IPS-NIHi11 (cell line): ENCODE data around the gene CANT1.

ENCODE experiments used
- DNase-seq: peaks from one replicate; pipeline ENCODE4 v3.0.0; 2012; ENCODE audit warnings: mixed read lengths, low spot score

The CANT1 gene

GRCh38 chr17:79008666-79009387 is 737 bp downstream of the CANT1 start:
- DNase-seq, result no peak

- DNase-seq, result no peak
Observed at GRCh38 chr17:79007504-79008381, 1.8 kb downstream of the CANT1 start.

GRCh38 chr17:79006794-79007503 is 2.6 kb downstream of the CANT1 start:
- no peak for DNase-seq

GRCh38 chr17:79006046-79006445 is 3.5 kb downstream of the CANT1 start:
- no peak for DNase-seq

- peak; percentile 43 for DNase-seq
Observed at GRCh38 chr17:79005063-79005861, 4.3 kb downstream of the CANT1 start.

- DNase-seq, result peak; percentile 41
Observed at GRCh38 chr17:79003661-79004411, 5.7 kb downstream of the CANT1 start.

- peak; percentile 4 for DNase-seq
Observed at GRCh38 chr17:79002796-79003593, 6.6 kb downstream of the CANT1 start.

- no peak for DNase-seq
Observed at GRCh38 chr17:79002291-79002690, 7.3 kb downstream of the CANT1 start.

GRCh38 chr17:79001190-79002020 is 8.2 kb downstream of the CANT1 start:
- DNase-seq, result peak; percentile 2

GRCh38 chr17:79000396-79001189 is 9.0 kb downstream of the CANT1 start:
- DNase-seq, result peak; percentile 7

- no peak for DNase-seq
Observed at GRCh38 chr17:78999947-79000395, 9.6 kb downstream of the CANT1 start.

- peak; percentile 11 for DNase-seq
Observed at GRCh38 chr17:78999056-78999768, 10.4 kb downstream of the CANT1 start.

GRCh38 chr17:78998311-78999055 is 11.1 kb downstream of the CANT1 start:
- DNase-seq, result peak; percentile 9

- peak; percentile 4 for DNase-seq
Observed at GRCh38 chr17:78997881-78998280, 11.7 kb downstream of the CANT1 start.

- peak; percentile 5 for DNase-seq
Observed at GRCh38 chr17:78997231-78997741, 12.3 kb downstream of the CANT1 start.

- DNase-seq, result peak; percentile 2
Observed at GRCh38 chr17:78996781-78997201, 12.8 kb downstream of the CANT1 start.
